RWPE1 (cell line): Measurements from ENCODE around the gene MRPL34.
A peak's percentile ranks its signal among the peaks of the same experiment; 100 is the strongest.

Experiments
- CTCF ChIA-PET: fragments of 350-600 bp; sonication (Branson Sonifier 250); formaldehyde crosslinking; extraction: SDS; loops from one replicate; lab custom pipeline; 2021; lab: Yijun Ruan, JAX
- POLR2A ChIA-PET: fragments of 400-600 bp; formaldehyde crosslinking; extraction: SDS; loops from one replicate; lab custom pipeline; 2020; ENCODE audit warnings: antibody characterized with exemption; ENCODE audit not compliant: low non-redundant PET; lab: Yijun Ruan, JAX
- DNase-seq: peaks from one replicate; pipeline ENCODE4 v3.0.0; 2012; ENCODE audit warnings: low spot score
- H3K27ac ChIP-seq: fragments of 450-650 bp; 2 replicates; pipeline ENCODE4 v1.5.1; 2017
- CTCF ChIP-seq: fragments of 450-650 bp; conservative IDR thresholded peaks from 2 replicates; pipeline ENCODE4 v1.5.1; 2017; ENCODE audit warnings: low read depth, mild to moderate bottlenecking

MRPL34 gene

GRCh38 chr19:17285415-17286135 is 20.1 kb upstream of the MRPL34 start:
- TF ChIP-seq CTCF: no peak
- ChIA-PET CTCF (no interaction called here), POLR2A (interaction anchor here (0.7 kb wide), 1 partner anchor 215 kb away, joined by 3 read pairs; no protein-coding TSS in a partner anchor)
- no peak overlapping the region for H3K27ac ChIP-seq
- DNase-seq: no peak

GRCh38 chr19:17286263-17286662 is 19.4 kb upstream of the MRPL34 start:
- CTCF ChIA-PET: no interaction called here
- no peak for DNase-seq
- POLR2A ChIA-PET: no interaction called here
- TF ChIP-seq CTCF: no peak
- no peak overlapping the region for H3K27ac ChIP-seq

- CTCF ChIA-PET: interaction anchor here (0.7 kb wide), 1 partner anchor 24 kb away, joined by 3 read pairs; no protein-coding TSS in a partner anchor
- DNase-seq: no peak
- no peak for TF ChIP-seq CTCF
- H3K27ac ChIP-seq: no peak overlapping the region
- POLR2A ChIA-PET: no interaction called here
Measured at GRCh38 chr19:17286752-17287151, 18.9 kb upstream of the MRPL34 start.

GRCh38 chr19:17289489-17289888 is 16.2 kb upstream of the MRPL34 start:
- DNase-seq: peak; percentile 87
- TF ChIP-seq CTCF: no peak
- H3K27ac ChIP-seq: no peak overlapping the region
- ChIA-PET CTCF (interaction anchor here (0.6 kb wide), 1 partner anchor 300 kb away, joined by 3 read pairs; no protein-coding TSS in a partner anchor), POLR2A (no interaction called here)

- H3K27ac ChIP-seq: peak overlapping the region; percentile 91
- peak; percentile 95 for TF ChIP-seq CTCF
- ChIA-PET POLR2A (interaction anchor here (0.5 kb wide), 1 partner anchor 49 kb away, joined by 4 read pairs; no protein-coding TSS in a partner anchor), CTCF (interaction anchor here (0.5 to 2.0 kb wide), 10 partner anchors 9 to 487 kb away, joined by 3 to 16 read pairs (median 6); partner anchors contain the start of genes ABHD8, CCDC194 and MRPL34)
- DNase-seq: peak; percentile 96
Measured at GRCh38 chr19:17292301-17293074, 13.2 kb upstream of the MRPL34 start.

GRCh38 chr19:17293605-17294004 is 12.1 kb upstream of the MRPL34 start:
- POLR2A ChIA-PET: no interaction called here
- H3K27ac ChIP-seq: peak overlapping the region; percentile 91

More at GRCh38 chr19:17293605-17294004, 12.1 kb upstream of the MRPL34 start:
- TF ChIP-seq CTCF: no peak
- DNase-seq: no peak
- CTCF ChIA-PET: interaction anchor here (0.6 to 2.0 kb wide), 6 partner anchors 10 to 554 kb away, joined by 3 to 11 read pairs (median 8); partner anchors contain the start of genes ABHD8, CCDC194 and MRPL34
